Activated naive CD4-positive, alpha-beta T cell treated with anti-CD3 and anti-CD28 coated beads, Interleukin-2, amount 50 U/mL, for 24 hours (primary cell): Measurements from ENCODE around the gene PRKCQ.

Source experiments
- H3K27ac Mint-ChIP-seq: one replicate; pipeline ENCODE4 v1.8.0; 2021; ENCODE audit warnings: mild to moderate bottlenecking, mixed read lengths
- H3K27me3 Mint-ChIP-seq: one replicate; pipeline ENCODE4 v1.8.0; 2021; ENCODE audit warnings: mixed read lengths
- H3K36me3 Mint-ChIP-seq: one replicate; pipeline ENCODE4 v1.8.0; 2021; ENCODE audit warnings: mixed read lengths
- H3K4me1 Mint-ChIP-seq: one replicate; pipeline ENCODE4 v1.8.0; 2021; ENCODE audit warnings: mixed read lengths
- H3K4me3 Mint-ChIP-seq: one replicate; pipeline ENCODE4 v1.8.0; 2021; ENCODE audit warnings: mild to moderate bottlenecking, mixed read lengths
- H3K9me3 Mint-ChIP-seq: one replicate; pipeline ENCODE4 v1.8.0; 2021; ENCODE audit warnings: mixed read lengths

PRKCQ gene

DNA sequence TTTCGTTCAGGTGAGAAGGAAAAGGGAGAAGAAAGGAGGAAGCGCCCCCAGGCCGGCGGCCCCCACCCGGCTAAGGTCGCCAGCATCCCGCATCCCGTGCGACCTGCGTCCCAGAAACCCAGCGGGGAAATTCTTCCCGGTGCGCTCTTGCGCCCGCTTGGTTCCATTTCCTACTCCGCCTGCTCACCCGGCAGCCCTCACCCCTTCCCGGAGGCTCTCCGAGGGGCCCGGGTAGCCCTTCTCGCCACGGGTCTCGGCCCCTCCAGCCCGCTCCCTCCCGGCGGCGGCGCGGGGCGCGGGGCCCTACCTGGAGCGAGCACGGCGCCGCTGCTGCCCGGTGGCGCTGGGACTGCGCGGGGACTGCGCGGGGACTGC is at the start of gene PRKCQ:
Gene PRKCQ (minus strand): TSS at position 373 of the 375 bp plus-strand sequence. CDS start 65,141 bp downstream, outside the sequence.
- Mint-ChIP-seq H3K27ac (peak within 1 kb of the TSS; percentile 100), H3K36me3 (peaks cover 17% of the 10 kb centered on the region), H3K9me3 (no peaks in the 10 kb centered on the region), H3K4me3 (peak within 1 kb of the TSS; percentile 97), H3K27me3 (no peaks in the 10 kb centered on the region), H3K4me1 (peaks cover 67% of the 10 kb centered on the region)

- no peaks in the 10 kb centered on the region for H3K27me3 Mint-ChIP-seq
- H3K9me3 Mint-ChIP-seq: no peaks in the 10 kb centered on the region
- H3K27ac Mint-ChIP-seq: peak overlapping the region; percentile 79
- H3K36me3 Mint-ChIP-seq: peaks cover 20% of the 10 kb centered on the region
- peak overlapping the region; percentile 27 for H3K4me3 Mint-ChIP-seq
- peaks cover 32% of the 10 kb centered on the region for H3K4me1 Mint-ChIP-seq
These were observed 45.4 kb upstream of the PRKCQ start for GRCh38 chr10:6625428-6625827.

- no peaks in the 10 kb centered on the region for H3K9me3 Mint-ChIP-seq
- peaks cover 23% of the 10 kb centered on the region for H3K36me3 Mint-ChIP-seq
- no peaks in the 10 kb centered on the region for H3K27me3 Mint-ChIP-seq
- peaks cover 32% of the 10 kb centered on the region for H3K4me1 Mint-ChIP-seq
- H3K27ac Mint-ChIP-seq: no peak overlapping the region
- H3K4me3 Mint-ChIP-seq: no peak overlapping the region
These were observed 44.3 kb upstream of the PRKCQ start for GRCh38 chr10:6624392-6624791.

- Mint-ChIP-seq H3K4me3 (no peak overlapping the region), H3K9me3 (no peaks in the 10 kb centered on the region), H3K36me3 (peaks cover 23% of the 10 kb centered on the region), H3K27ac (no peak overlapping the region), H3K27me3 (no peaks in the 10 kb centered on the region), H3K4me1 (peaks cover 38% of the 10 kb centered on the region)
These were observed 42.8 kb upstream of the PRKCQ start for GRCh38 chr10:6622921-6623320.

DNA sequence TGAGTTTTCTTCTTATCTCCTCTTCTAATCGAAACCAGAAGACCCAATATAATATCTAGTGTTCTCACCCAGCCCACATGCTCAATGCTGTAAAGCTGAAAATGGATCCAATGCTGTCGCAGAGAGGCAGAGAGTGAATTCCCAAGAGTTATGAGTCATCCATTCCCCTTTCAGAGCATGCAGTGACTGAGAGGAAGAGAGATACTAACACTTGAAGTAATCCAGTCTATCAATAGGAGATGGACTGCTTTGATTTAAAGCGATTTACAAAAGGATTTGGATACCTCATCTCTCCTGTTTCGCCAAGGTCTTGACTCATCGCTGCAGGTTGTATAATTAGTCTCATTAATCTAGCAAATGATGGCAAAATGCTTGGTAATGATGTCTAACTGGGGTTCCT is 41.5 kb upstream of the PRKCQ start:
- no peaks in the 10 kb centered on the region for H3K9me3 Mint-ChIP-seq

GRCh38 chr10:6619660-6620059 is 39.6 kb upstream of the PRKCQ start:
- Mint-ChIP-seq H3K4me1 (peaks cover 37% of the 10 kb centered on the region), H3K27me3 (no peaks in the 10 kb centered on the region), H3K36me3 (peaks cover 24% of the 10 kb centered on the region), H3K4me3 (no peak overlapping the region), H3K27ac (no peak overlapping the region), H3K9me3 (no peaks in the 10 kb centered on the region)

More for the DNA sequence above, 41.5 kb upstream of the PRKCQ start:
- peaks cover 25% of the 10 kb centered on the region for H3K36me3 Mint-ChIP-seq
- no peak overlapping the region for H3K4me3 Mint-ChIP-seq
- H3K27me3 Mint-ChIP-seq: no peaks in the 10 kb centered on the region
- peaks cover 47% of the 10 kb centered on the region for H3K4me1 Mint-ChIP-seq
- H3K27ac Mint-ChIP-seq: no peak overlapping the region

DNA sequence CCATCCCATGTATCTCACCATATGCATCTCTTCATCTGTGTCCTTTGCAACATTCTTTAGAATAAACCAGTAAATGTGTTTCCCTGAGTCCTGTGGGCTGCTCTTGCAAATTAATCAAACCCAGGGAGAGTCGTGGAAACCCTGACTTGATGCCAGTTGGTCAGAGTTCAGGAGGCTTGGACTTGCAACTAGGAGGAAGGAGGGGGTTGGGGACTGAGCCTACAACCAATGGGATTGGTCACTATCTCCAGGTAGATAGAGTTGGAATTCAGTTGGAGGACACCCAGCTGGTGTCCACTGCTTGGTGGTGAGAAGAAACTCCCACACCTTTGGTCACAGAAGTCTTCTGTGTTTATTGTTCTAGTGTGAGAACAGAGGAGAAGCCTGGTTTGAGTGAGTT is 38.3 kb upstream of the PRKCQ start:
- Mint-ChIP-seq H3K36me3 (peaks cover 25% of the 10 kb centered on the region), H3K4me1 (peaks cover 35% of the 10 kb centered on the region), H3K4me3 (no peak overlapping the region), H3K9me3 (peaks cover 4% of the 10 kb centered on the region), H3K27ac (no peak overlapping the region), H3K27me3 (no peaks in the 10 kb centered on the region)

DNA sequence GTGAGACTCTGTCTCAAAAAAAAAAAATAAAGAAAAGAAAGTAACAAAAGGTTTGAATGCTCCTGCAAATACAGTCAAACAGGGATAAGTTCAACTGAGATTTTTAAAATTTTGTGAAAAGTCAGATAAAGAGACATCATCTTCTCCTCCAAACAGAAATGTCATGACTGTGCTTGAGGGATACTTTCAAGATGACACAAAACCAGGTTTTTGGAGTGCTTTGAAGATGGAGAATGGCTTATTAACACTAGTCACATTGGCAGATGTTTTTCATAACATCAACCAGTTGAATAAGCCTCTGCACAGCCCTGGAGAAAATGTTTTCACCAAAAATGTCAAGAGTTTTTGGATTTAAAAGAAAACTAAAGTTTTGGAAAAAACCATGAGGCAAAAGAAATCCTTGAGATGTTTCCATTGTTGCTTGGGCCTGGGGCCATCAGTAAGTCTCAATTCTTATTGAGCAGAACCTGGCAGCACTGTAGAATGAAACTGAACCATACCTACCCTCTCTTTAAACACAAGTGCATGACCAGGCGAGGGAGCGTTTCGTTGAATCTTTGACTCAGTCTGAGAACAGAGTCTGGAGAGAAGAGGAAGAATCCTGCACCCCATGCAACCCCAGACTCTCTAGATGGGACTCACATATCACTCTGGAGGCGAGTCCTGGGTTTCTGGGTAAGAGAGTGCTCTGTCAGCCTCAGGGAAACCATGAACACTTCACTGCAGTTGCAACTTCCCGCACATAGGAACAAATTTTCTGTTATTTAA is 37.4 kb upstream of the PRKCQ start:
- Mint-ChIP-seq H3K27me3 (no peaks in the 10 kb centered on the region), H3K9me3 (peaks cover 9% of the 10 kb centered on the region), H3K27ac (peak overlapping the region; percentile 53), H3K4me1 (peaks cover 44% of the 10 kb centered on the region), H3K36me3 (peaks cover 26% of the 10 kb centered on the region), H3K4me3 (no peak overlapping the region)

DNA sequence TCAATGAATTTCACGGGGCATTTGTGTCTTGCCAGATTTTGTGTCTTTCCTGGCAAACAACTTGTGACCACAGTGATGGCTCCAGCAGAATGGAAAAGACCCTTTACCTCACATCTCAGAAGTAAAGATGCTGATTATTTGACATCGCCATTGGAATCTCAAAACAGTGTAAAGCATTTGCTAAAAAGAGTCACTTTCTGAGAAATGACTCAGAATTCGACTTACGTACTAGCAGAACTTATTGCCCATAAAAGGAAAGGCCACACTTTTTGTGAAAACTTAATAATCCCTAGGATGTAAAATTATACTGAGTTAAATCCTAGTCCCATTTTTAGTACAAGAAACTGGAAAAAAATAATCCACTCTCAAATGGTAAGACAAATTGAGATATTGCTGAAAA is 35.9 kb upstream of the PRKCQ start:
- H3K4me3 Mint-ChIP-seq: no peak overlapping the region

GRCh38 chr10:6612371-6612770 is 32.3 kb upstream of the PRKCQ start:
- peak overlapping the region; percentile 94 for H3K27ac Mint-ChIP-seq
- peaks cover 38% of the 10 kb centered on the region for H3K36me3 Mint-ChIP-seq
- H3K27me3 Mint-ChIP-seq: no peaks in the 10 kb centered on the region
- H3K4me3 Mint-ChIP-seq: peak overlapping the region; percentile 34
- peaks cover 27% of the 10 kb centered on the region for H3K9me3 Mint-ChIP-seq
- peaks cover 74% of the 10 kb centered on the region for H3K4me1 Mint-ChIP-seq

More for the DNA sequence above, 35.9 kb upstream of the PRKCQ start:
- no peaks in the 10 kb centered on the region for H3K27me3 Mint-ChIP-seq
- peak overlapping the region; percentile 66 for H3K27ac Mint-ChIP-seq
- peaks cover 52% of the 10 kb centered on the region for H3K4me1 Mint-ChIP-seq
- H3K36me3 Mint-ChIP-seq: peaks cover 21% of the 10 kb centered on the region
- peaks cover 9% of the 10 kb centered on the region for H3K9me3 Mint-ChIP-seq

DNA sequence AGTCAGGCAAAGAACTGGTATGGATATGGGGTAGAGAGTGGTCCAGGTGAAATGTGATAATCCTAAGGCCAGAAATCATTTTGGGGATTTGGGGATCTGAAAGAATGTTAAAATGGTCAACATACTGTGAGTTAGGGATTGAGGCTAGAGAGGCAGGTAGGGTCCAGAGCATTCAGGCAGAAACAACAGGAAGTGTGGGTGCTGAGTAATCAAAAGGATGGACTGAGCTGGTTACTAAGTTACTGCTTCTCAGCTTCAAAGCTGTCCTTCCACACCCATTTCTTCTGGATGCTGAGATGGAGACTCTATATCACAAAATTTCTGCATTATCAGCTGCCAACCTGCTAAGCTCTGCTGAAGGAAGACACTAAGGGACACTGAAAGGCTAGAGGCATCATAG is 30.6 kb upstream of the PRKCQ start:
- peak overlapping the region; percentile 49 for H3K27ac Mint-ChIP-seq
- peaks cover 45% of the 10 kb centered on the region for H3K36me3 Mint-ChIP-seq

DNA sequence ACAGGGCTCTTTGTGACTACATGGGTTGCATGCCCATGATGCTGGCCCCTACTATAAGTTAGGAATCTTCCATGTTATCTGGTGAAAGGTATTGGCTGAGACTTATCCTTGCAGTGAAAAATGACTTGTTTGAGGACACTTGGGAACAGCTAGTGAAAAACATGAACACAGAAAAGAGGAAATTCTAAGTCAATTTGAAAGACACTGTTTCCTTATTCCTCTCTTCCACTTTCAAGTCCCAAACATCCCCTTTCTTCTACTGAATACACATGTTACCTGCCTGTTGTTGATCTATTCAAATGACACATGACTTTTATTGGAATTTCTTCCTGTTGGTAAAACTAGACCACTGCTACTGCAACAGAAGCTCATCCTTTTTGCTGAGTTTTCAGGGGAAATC is 29.5 kb upstream of the PRKCQ start:
- Mint-ChIP-seq H3K9me3 (peaks cover 27% of the 10 kb centered on the region), H3K27ac (peak overlapping the region; percentile 73), H3K27me3 (no peaks in the 10 kb centered on the region), H3K4me1 (peaks cover 84% of the 10 kb centered on the region), H3K4me3 (no peak overlapping the region), H3K36me3 (peaks cover 45% of the 10 kb centered on the region)

More for the DNA sequence above, 30.6 kb upstream of the PRKCQ start:
- Mint-ChIP-seq H3K27me3 (no peaks in the 10 kb centered on the region), H3K4me3 (no peak overlapping the region), H3K9me3 (peaks cover 27% of the 10 kb centered on the region), H3K4me1 (peaks cover 80% of the 10 kb centered on the region)

GRCh38 chr10:6607778-6608177 is 27.7 kb upstream of the PRKCQ start:
- Mint-ChIP-seq H3K36me3 (peaks cover 37% of the 10 kb centered on the region), H3K4me1 (peaks cover 86% of the 10 kb centered on the region), H3K4me3 (peak overlapping the region; percentile 48), H3K27ac (peak overlapping the region; percentile 94), H3K27me3 (no peaks in the 10 kb centered on the region), H3K9me3 (peaks cover 18% of the 10 kb centered on the region)

GRCh38 chr10:6607182-6607581 is 27.1 kb upstream of the PRKCQ start:
- Mint-ChIP-seq H3K4me1 (peaks cover 86% of the 10 kb centered on the region), H3K4me3 (peak overlapping the region; percentile 48), H3K36me3 (peaks cover 37% of the 10 kb centered on the region)

DNA sequence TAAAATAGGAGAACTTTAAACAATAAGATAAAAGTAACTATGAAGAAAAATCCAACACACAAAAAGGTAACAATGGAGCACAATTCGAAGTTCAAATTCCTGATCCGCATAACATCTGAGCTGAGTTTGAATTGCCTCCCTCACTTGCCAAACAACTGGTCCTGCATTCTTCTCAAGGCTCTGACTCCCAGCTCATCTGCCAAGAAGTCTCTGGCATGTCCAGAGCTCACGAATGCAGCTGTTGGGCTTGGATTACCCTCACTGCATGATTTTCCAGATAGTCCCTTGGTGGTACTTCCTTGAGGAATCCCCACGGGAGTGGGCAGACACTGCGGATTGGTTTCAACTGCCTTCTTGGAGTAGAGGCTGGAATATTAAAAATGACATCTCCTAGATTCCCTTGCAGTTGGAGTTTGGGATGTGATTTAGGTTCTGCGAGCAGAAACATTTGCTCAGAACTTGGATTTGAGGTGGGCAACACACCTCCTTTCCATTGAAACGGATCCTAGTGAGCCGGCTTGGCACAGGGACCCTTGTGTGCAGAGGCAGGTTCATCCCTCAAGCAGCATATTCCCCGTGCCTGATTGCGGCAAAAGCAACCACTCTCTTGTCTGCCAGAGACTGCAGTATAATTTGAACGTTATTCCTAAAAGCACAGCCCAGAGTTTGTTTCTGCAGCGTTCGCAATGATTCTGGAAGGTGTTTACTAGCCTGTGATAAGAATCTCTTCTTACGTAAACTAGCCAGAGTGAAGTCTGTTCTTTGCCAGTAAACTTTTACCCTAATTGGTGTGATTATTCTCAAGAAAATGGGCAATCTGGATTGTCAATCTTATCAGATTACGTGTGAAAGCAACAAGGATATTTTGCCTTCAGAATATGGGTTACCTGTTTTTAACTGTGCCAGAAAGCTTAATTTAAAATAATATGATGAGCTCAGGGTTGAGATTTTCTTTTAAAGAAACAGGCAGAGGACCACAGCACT is 23.4 kb upstream of the PRKCQ start:
- peaks cover 88% of the 10 kb centered on the region for H3K4me1 Mint-ChIP-seq
- H3K36me3 Mint-ChIP-seq: peaks cover 36% of the 10 kb centered on the region

More at GRCh38 chr10:6607182-6607581, 27.1 kb upstream of the PRKCQ start:
- Mint-ChIP-seq H3K9me3 (peaks cover 18% of the 10 kb centered on the region), H3K27ac (peak overlapping the region; percentile 94), H3K27me3 (no peaks in the 10 kb centered on the region)

DNA sequence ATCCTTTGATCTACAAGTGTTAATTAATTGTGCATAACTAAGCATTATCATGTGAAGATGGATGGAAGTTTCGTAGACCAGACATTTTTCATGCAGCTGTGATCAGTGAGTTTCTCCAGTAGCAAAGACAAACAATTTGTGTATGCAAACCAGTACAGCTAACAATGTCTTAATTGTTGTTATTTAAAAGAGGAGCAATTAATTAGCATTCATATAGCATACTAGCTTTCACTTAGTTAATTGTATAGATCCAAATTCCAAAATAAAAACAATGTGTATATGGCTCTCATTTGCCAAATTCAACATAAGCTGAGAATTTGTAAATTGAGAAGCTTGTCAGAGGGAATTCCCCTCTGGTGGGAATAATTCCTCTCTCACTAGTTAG is 22.6 kb upstream of the PRKCQ start:
- Mint-ChIP-seq H3K4me1 (peaks cover 88% of the 10 kb centered on the region), H3K4me3 (no peak overlapping the region), H3K9me3 (peaks cover 10% of the 10 kb centered on the region), H3K36me3 (peaks cover 30% of the 10 kb centered on the region), H3K27me3 (no peaks in the 10 kb centered on the region), H3K27ac (peak overlapping the region; percentile 91)

More for the DNA sequence above, 23.4 kb upstream of the PRKCQ start:
- Mint-ChIP-seq H3K27ac (no peak overlapping the region), H3K9me3 (peaks cover 15% of the 10 kb centered on the region), H3K4me3 (no peak overlapping the region), H3K27me3 (no peaks in the 10 kb centered on the region)
